ENCODE results near the gene OSBPL9.
"Not testable (repeated sequence)": the region's sequence is repeated elsewhere in the genome, so short reads cannot be mapped to it uniquely, and the experiment has no call there.

OSBPL9 gene

GRCh38 chr1:51607681-51608095 lies 9.2 kb upstream of the OSBPL9 start:
- no peak for DNase-seq (ENCODE audit: low read depth in 2 of 2)

GRCh38 chr1:51610104-51610503 lies 6.8 kb upstream of the OSBPL9 start:
- not testable (repeated sequence) for DNase-seq (ENCODE audit: low read depth in 2 of 2)

- no peak for DNase-seq (ENCODE audit: low read depth in 2 of 2)
Observed at GRCh38 chr1:51610637-51611036, 6.3 kb upstream of the OSBPL9 start.

GRCh38 chr1:51612447-51612961 lies 4.4 kb upstream of the OSBPL9 start:
- DNase-seq (ENCODE audit: low read depth in 2 of 2), result no peak

- DNase-seq (ENCODE audit: low read depth in 2 of 2), result no peak
Observed at GRCh38 chr1:51615780-51616291, 1.1 kb upstream of the OSBPL9 start.

GRCh38 chr1:51616490-51616889 lies 402 bp upstream of the OSBPL9 start:
- no peak for DNase-seq (ENCODE audit: low read depth in 2 of 2)

GRCh38 chr1:51618715-51619114 lies 1.8 kb downstream of the OSBPL9 start:
- no peak for DNase-seq (ENCODE audit: low read depth in 2 of 2)

GRCh38 chr1:51620470-51620869 lies 3.6 kb downstream of the OSBPL9 start:
- DNase-seq (ENCODE audit: low read depth in 2 of 2), result no peak

- no peak for DNase-seq (ENCODE audit: low read depth in 2 of 2)
Observed at GRCh38 chr1:51621161-51621560, 4.3 kb downstream of the OSBPL9 start.

- DNase-seq (ENCODE audit: low read depth in 2 of 2), result no peak
Observed at GRCh38 chr1:51621841-51622454, 5.1 kb downstream of the OSBPL9 start.

- no peak for DNase-seq (ENCODE audit: low read depth in 2 of 2)
Observed at GRCh38 chr1:51622455-51622913, 5.6 kb downstream of the OSBPL9 start.

GRCh38 chr1:51623025-51623424 lies 6.1 kb downstream of the OSBPL9 start:
- DNase-seq (ENCODE audit: low read depth in 2 of 2), result no peak

- no peak for DNase-seq (ENCODE audit: low read depth in 2 of 2)
Observed at GRCh38 chr1:51623450-51623849, 6.6 kb downstream of the OSBPL9 start.

- no peak for DNase-seq (ENCODE audit: low read depth in 2 of 2)
Observed at GRCh38 chr1:51624855-51625254, 8.0 kb downstream of the OSBPL9 start.

GRCh38 chr1:51627672-51628071 lies 10.8 kb downstream of the OSBPL9 start:
- DNase-seq (ENCODE audit: low read depth in 2 of 2), result no peak

GRCh38 chr1:51628715-51629590 lies 12.1 kb downstream of the OSBPL9 start:
- DNase-seq (ENCODE audit: low read depth in 2 of 2), result no peak

- DNase-seq (ENCODE audit: low read depth in 2 of 2), result no peak
Observed at GRCh38 chr1:51629918-51630317, 13.0 kb downstream of the OSBPL9 start.

- no peak for DNase-seq (ENCODE audit: low read depth in 2 of 2)
Observed at GRCh38 chr1:51630393-51630792, 13.5 kb downstream of the OSBPL9 start.

- DNase-seq (ENCODE audit: low read depth in 2 of 2), result no peak
Observed at GRCh38 chr1:51630922-51631321, 14.0 kb downstream of the OSBPL9 start.

GRCh38 chr1:51631747-51632146 lies 14.9 kb downstream of the OSBPL9 start:
- no peak for DNase-seq (ENCODE audit: low read depth in 2 of 2)

- no peak for DNase-seq (ENCODE audit: low read depth in 2 of 2)
Observed at GRCh38 chr1:51634618-51635017, 17.7 kb downstream of the OSBPL9 start.

- DNase-seq (ENCODE audit: low read depth in 2 of 2), result no peak
Observed at GRCh38 chr1:51635615-51636014, 18.7 kb downstream of the OSBPL9 start.

- DNase-seq (ENCODE audit: low read depth in 2 of 2), result no peak
Observed at GRCh38 chr1:51636191-51636590, 19.3 kb downstream of the OSBPL9 start.
